GM18858 (cell line): ENCODE measurements around the gene ZNF423.

Source experiments
- ATAC-seq: cut with Tn5 transposase; IDR thresholded peaks from one replicate; pipeline ENCODE4 v1.9.1; 2021; ENCODE audit not compliant: unreplicated experiment

ZNF423 gene

DNA sequence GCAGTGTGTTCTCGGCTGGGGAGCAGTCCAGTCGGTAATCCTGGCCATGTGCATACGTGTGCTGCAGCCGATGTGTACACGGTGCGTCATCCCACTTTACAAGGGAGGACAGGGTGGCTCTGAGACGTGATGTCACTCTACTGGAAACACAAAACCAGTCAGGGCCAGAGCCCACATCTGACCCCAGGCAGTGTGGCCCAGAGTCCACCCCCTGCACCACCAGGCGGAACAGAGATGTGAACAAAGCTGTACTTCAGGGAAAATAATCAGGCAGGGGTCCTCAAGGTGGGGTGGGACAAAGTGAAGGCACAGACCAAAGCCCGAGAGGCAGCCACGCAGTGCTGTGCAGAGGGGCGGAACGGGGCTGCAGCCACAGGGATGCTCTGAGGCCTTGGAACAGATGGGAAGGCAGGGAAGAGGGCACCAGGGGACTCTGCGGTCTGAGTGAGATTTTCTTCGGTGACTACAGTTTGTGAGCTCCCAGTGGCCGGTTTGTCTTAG is 181.5 kb downstream of the ZNF423 start:
- ATAC-seq = no peak

DNA sequence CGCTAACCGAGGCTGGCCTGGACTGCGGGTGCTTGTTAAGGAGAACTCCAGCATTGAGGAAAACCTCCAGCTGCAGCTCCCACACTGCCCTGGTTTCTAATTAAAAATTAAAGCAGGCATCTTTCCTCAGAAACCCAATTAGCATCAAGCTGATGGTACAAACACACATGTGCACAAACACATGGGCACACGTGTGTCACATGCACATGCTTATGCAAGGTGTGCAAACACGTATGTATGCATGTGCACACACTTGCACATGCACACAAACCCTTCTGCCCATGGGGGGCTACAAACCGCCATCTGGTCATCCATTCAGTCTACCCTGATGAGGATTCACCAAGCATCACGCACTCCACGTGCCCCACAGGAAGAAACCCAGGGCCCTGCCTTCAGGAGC is 182.5 kb downstream of the ZNF423 start:
- ATAC-seq = no peak

DNA sequence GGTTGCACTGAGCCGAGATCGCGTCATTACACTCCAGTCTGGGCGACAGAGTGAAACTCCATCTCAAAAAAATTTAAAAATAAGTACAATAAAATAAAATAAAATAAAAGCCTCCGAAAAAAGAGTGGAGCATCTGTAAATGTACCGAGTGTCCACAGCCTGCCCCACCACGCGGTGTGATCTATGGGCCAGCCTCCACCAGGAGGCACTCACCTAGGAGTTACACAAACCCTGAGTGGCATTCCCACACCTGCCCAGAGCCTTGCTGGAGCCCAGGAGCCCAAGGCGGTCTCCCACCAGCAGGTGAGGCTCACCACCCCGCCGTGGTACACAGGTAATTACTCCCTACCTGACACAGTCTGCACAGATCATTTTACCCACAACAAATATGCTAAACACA is 183.2 kb downstream of the ZNF423 start:
- ATAC-seq = no peak

- no peak for ATAC-seq
Observed at GRCh38 chr16:49671333-49671732, 184.6 kb downstream of the ZNF423 start.

DNA sequence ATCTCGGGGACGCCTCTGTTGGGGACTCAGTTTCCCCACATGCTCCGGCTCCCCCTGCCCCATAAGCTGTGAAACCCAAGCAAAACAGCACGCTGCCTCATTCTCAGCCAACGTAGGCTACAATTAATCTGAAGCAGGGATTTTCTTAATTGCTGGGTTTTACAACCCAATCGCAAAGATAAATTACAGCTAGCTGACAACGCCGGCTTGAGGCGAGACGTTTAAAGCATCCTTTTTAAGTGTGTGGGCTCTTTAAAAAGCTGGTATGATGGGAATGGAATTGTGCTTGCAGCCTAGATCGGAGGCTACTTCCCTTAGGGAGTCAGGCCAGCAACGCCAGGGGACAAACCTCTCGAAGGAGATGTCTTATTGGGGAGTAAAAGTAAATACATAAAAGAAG is 185.3 kb downstream of the ZNF423 start:
- no peak for ATAC-seq

- no peak for ATAC-seq
Observed at GRCh38 chr16:49665482-49666230, 190.3 kb downstream of the ZNF423 start.

DNA sequence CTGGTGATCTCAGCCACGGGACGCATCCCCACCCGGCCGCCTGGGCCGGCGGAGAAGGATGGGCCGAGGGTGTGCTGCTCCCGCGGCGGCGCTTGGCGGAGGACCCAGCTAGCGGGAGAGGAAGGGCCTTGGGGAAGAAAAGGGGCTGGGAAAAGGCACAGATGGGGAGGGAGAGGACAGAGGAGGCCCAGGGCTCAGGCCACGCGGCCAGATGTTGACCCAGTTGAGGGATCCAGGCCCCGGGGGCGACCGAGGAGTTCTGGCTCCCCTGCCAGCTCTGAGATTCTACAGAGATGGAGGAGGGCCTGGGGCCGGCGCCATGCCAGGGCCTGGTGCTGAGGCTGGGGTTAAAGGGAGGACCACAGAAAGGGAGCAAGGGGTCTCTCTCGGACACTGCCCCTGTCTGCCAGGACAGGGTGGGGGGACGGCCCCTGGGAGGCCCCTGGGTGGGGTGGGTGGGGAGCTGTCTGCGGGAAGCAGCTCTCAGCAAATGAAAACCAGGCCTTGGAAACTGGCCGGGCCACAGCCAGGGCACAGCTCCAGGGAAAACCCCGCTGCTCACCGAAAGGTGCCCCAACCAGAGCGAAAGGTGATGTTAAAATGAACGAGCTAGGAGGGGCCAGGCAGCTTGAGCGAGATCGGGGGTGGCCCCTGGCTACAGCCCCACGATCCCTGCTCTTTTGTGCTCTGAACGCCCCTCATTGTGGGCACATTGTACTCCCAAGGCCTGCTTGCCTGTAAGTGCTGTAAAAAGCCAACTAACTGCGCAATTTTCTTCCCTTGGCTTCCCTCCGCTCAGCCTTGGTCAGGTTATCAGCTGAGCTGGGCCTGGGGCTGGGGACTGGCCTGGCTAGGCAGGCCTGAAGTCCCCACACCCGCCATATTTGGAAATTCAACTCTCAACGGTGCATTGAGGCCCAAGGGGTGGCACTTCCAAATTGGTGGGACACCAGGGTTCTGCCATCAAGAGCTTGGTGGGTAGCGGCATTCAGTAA is 191.4 kb downstream of the ZNF423 start:
- ATAC-seq = no peak

GRCh38 chr16:49663081-49664065 is 192.5 kb downstream of the ZNF423 start:
- ATAC-seq = no peak

GRCh38 chr16:49662569-49662968 is 193.3 kb downstream of the ZNF423 start:
- ATAC-seq = no peak

DNA sequence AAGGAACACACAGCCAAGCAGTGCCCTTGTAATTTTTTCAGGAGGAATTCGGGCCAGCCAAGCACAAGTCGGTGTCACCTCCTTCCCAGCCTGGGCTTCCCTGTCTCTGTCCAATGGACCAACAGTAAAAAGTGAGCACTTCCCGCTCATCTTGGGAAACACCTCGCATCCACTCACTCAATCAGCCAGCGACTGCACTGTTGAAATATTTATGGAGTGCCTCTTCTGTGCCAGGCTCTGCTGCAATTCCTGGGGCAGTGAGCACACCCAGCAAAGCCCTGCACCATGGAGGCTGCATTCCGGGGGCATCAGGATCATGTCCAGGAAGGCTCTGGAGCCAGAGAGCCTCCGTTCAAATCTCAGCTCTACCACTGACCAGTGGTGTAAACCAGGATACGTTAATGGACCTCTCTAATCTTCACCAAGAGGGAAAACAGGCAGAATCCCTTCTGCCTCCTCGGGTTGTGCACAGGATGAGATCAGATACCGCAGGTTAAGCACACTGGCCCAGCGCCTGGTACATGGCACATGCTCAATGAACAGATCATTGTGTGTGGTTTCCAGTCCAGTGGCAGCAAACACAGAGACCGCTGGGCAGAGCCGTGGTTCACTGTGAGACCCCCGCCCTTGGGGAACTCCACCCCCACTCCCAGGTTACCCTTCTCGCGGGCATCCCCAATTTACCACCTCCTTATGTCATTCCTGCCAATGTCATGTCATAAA is 194.3 kb downstream of the ZNF423 start:
- no peak for ATAC-seq

DNA sequence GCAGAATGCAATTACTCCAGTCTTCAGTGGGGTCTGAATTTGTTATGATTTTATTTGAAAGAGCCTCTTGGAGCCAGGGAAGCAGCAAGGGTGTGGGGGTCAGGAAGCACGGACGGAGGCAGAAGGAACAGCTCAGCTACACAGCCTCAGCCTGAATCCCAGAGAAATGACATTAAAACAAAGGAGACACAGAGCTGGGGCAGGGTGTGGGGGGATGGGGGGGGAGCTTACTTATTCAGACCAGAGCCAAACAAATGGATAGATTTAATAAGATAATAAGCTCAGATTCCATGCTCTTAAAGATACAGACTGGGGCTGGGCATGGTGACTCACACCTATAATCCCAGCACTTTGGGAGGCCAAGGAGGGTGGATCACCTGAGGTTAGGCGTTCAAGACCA is 195.3 kb downstream of the ZNF423 start:
- no peak for ATAC-seq

DNA sequence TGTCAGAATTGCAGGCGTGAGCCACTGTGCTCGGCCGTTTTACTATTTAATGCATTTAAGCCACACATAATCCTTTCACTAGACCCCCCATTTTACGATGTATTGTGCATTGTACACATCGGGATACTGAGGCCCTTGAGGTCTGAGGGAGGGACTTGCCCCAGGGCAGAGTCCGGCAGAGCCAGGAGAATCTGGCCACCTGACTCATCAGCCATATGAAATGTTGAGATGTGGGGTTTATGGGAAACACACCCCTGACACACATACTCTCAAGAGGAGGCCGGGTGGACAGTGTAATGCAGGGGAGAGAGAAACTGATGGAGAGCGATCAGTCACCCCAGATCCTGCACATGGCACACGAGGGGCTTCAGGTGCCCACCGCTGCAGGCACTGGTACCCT is 196.6 kb downstream of the ZNF423 start:
- no peak for ATAC-seq

- ATAC-seq = no peak
Observed at GRCh38 chr16:49658531-49658930, 197.4 kb downstream of the ZNF423 start.

- no peak for ATAC-seq
Observed at GRCh38 chr16:49657736-49658465, 198.0 kb downstream of the ZNF423 start.

DNA sequence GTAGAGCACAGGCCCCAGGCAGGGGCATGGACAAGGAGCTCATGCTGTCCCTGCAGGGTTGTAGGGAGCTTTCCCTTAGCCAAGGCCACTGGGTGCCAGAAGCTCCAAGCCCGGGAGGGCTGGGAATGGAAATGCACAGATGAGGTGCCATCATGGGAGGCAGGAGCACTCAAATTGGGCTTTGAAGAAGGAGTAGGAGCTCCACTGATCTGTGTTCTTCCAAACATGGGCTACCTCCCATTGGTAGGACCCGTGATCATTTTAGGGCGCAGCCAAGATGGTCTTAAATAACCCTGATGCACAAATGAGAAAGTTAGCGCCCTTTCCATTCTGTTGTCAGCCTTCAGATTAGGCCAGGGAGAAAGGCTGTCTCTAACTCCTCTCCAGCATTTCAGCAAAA is 201.5 kb downstream of the ZNF423 start:
- ATAC-seq = no peak

DNA sequence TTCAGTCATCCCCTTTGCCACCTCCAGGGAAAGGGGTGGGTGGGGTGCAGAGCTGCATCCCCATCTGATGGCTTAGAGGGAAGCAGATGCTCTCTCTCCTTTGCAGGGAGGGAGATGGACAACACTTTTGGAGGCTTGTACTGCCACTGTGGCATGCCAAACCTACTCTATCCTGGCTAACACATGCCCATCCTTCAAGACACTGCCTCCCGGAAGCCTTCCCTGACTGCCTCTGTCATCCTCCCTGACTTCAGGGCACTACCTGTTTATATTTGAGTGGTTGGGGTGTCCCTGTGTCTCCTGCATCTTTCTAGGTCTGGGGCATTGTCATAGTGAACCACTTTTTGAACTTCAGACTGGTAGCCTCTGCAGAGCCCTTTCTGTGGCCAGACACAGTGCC is 202.3 kb downstream of the ZNF423 start:
- no peak for ATAC-seq

DNA sequence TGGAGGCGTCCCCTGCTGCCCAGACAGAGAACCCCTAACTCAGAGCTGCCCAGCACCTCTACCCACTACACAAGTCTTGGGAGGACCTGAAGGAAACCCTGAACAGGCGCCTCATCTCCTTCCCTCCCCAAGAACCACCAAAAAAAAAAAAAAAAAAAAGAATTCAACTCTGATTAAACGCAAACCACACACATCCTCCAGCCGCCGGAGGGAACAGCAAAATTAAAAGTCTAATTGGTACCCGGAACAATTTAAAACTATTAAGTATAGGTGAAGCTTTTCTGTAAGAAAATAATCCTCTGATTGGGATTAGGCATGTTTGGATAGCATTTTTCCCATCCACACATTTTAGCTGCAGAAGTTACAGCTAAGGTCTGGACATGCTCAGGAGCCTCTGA is 202.7 kb downstream of the ZNF423 start:
- no peak for ATAC-seq

- no peak for ATAC-seq
Observed at GRCh38 chr16:49652456-49653172, 203.3 kb downstream of the ZNF423 start.

GRCh38 chr16:49651996-49652395 is 203.9 kb downstream of the ZNF423 start:
- ATAC-seq = no peak
